ENCODE data around the gene EBF3.

The EBF3 gene

GRCh38 chr10:129877773-129878371, 86.2 kb downstream of the EBF3 start:
- TF ChIP-seq CTCF (IDR thresholded peaks at IDR 0.05; ENCODE audit: low read depth, low read length, missing control alignments), result peak; percentile 77
- DNase-seq (ENCODE audit: low read depth), result no peak
- no peak overlapping the region for H3K4me3 ChIP-seq (ENCODE audit: low read depth, low read length)

GRCh38 chr10:129876838-129877237, 87.2 kb downstream of the EBF3 start:
- H3K4me3 ChIP-seq (ENCODE audit: low read depth, low read length), result no peak overlapping the region
- no peak for TF ChIP-seq CTCF (IDR thresholded peaks at IDR 0.05; ENCODE audit: low read depth, low read length, missing control alignments)
- DNase-seq (ENCODE audit: low read depth), result no peak

- DNase-seq (ENCODE audit: low read depth), result no peak
- H3K4me3 ChIP-seq (ENCODE audit: low read depth, low read length), result no peak overlapping the region
- no peak for TF ChIP-seq CTCF (IDR thresholded peaks at IDR 0.05; ENCODE audit: low read depth, low read length, missing control alignments)
Measured at GRCh38 chr10:129875993-129876726, 87.9 kb downstream of the EBF3 start.

- no peak for DNase-seq (ENCODE audit: low read depth)
- no peak overlapping the region for H3K4me3 ChIP-seq (ENCODE audit: low read depth, low read length)
- no peak for TF ChIP-seq CTCF (IDR thresholded peaks at IDR 0.05; ENCODE audit: low read depth, low read length, missing control alignments)
Measured at GRCh38 chr10:129873351-129873750, 90.7 kb downstream of the EBF3 start.

GRCh38 chr10:129871966-129872365, 92.1 kb downstream of the EBF3 start:
- no peak for DNase-seq (ENCODE audit: low read depth)
- no peak overlapping the region for H3K4me3 ChIP-seq (ENCODE audit: low read depth, low read length)
- no peak for TF ChIP-seq CTCF (IDR thresholded peaks at IDR 0.05; ENCODE audit: low read depth, low read length, missing control alignments)

- no peak for DNase-seq (ENCODE audit: low read depth)
- H3K4me3 ChIP-seq (ENCODE audit: low read depth, low read length), result no peak overlapping the region
Measured at GRCh38 chr10:129870961-129871621, 93.0 kb downstream of the EBF3 start.

More at GRCh38 chr10:129870961-129871621, 93.0 kb downstream of the EBF3 start:
- no peak for TF ChIP-seq CTCF (IDR thresholded peaks at IDR 0.05; ENCODE audit: low read depth, low read length, missing control alignments)
